HepG2 (cell line): ENCODE measurements around the gene TPM2. TPM values are rescaled to one million over a fixed set of nuclear protein-coding genes. Genes with fewer than 3 reads are reported as not detected.

Source experiments
- CSRNP2 ChIP-seq: sonication (generic); formaldehyde crosslinking; conservative IDR thresholded peaks from 2 replicates; pipeline ENCODE4 v1.8.0; 2022; ENCODE audit warnings: low read depth, missing genetic modification reagents
- GZF1 ChIP-seq: sonication (generic); formaldehyde crosslinking; IDR thresholded peaks from 2 replicates; pipeline ENCODE4 v1.5.1; 2020; ENCODE audit warnings: mild to moderate bottlenecking, missing genetic modification reagents
- JUNB ChIP-seq: sonication (generic); formaldehyde crosslinking; IDR thresholded peaks from 2 replicates; pipeline ENCODE4 v1.8.0; 2022; ENCODE audit warnings: missing genetic modification reagents, mild to moderate bottlenecking, borderline replicate concordance
- NFE2 ChIP-seq: sonication (generic); formaldehyde crosslinking; IDR thresholded peaks from 2 replicates; pipeline ENCODE4 v1.4.0; 2020; ENCODE audit warnings: missing genetic modification reagents
- ONECUT2 ChIP-seq: sonication (generic); formaldehyde crosslinking; IDR thresholded peaks from 2 replicates; pipeline ENCODE4 v1.4.0; 2020; ENCODE audit warnings: missing genetic modification reagents
- PPARG ChIP-seq: conservative IDR thresholded peaks from 2 replicates; pipeline ENCODE4 v1.6.1; 2016; ENCODE audit warnings: missing biosample characterization, missing genetic modification reagents
- SETDB1 ChIP-seq: sonication (generic); formaldehyde crosslinking; IDR thresholded peaks from 2 replicates; pipeline ENCODE4 v1.5.1; 2020; ENCODE audit warnings: missing genetic modification reagents, mild to moderate bottlenecking, borderline replicate concordance
- TBL1XR1 ChIP-seq: fragments of 150-350 bp; IDR thresholded peaks from 2 replicates; pipeline ENCODE4 v1.6.1; 2014; ENCODE audit warnings: borderline replicate concordance, low read length; ENCODE audit not compliant: partially characterized antibody
- TFE3 ChIP-seq: IDR thresholded peaks from 2 replicates; pipeline ENCODE4 v1.6.1; 2016
- THYN1 ChIP-seq: sonication (generic); formaldehyde crosslinking; IDR thresholded peaks from 2 replicates; pipeline ENCODE4 v1.8.1; 2023; ENCODE audit warnings: low read depth, mild to moderate bottlenecking, moderate library complexity, missing genetic modification reagents, borderline replicate concordance
- YY1 ChIP-seq: IDR thresholded peaks from 2 replicates; pipeline ENCODE4 v1.6.1; 2011; ENCODE audit warnings: low read length, low read depth, moderate library complexity, mild to moderate bottlenecking; ENCODE audit not compliant: insufficient read depth, insufficient replicate concordance
- ZBTB33 ChIP-seq: sonication (generic); formaldehyde crosslinking; IDR thresholded peaks from 2 replicates; pipeline ENCODE4 v1.4.0; 2020; ENCODE audit warnings: missing genetic modification reagents
- ZKSCAN5 ChIP-seq: sonication (generic); formaldehyde crosslinking; IDR thresholded peaks from 2 replicates; pipeline ENCODE4 v1.5.1; 2020; ENCODE audit warnings: mild to moderate bottlenecking, missing genetic modification reagents
- ZNF160 ChIP-seq: sonication (generic); formaldehyde crosslinking; IDR thresholded peaks from 2 replicates; pipeline ENCODE4 v1.8.0; 2022; ENCODE audit warnings: mild to moderate bottlenecking, inconsistent platforms, missing genetic modification reagents
- ZNF205 ChIP-seq: IDR thresholded peaks from 2 replicates; pipeline ENCODE4 v1.6.1; 2018; ENCODE audit warnings: missing biosample characterization, missing genetic modification reagents
- ZNF274 ChIP-seq: sonication (generic); formaldehyde crosslinking; IDR thresholded peaks from 2 replicates; pipeline ENCODE4 v1.5.1; 2020; ENCODE audit warnings: mild to moderate bottlenecking, missing genetic modification reagents
- ZNF281 ChIP-seq: sonication (generic); formaldehyde crosslinking; IDR thresholded peaks from 2 replicates; pipeline ENCODE4 v1.4.0; 2020; ENCODE audit warnings: missing genetic modification reagents, borderline replicate concordance
- ZNF468 ChIP-seq: sonication (generic); formaldehyde crosslinking; IDR thresholded peaks from 2 replicates; pipeline ENCODE4 v1.8.0; 2022; ENCODE audit warnings: mild to moderate bottlenecking, moderate library complexity, missing genetic modification reagents
- ZNF652 ChIP-seq: IDR thresholded peaks from 2 replicates; pipeline ENCODE4 v1.6.1; 2016; ENCODE audit warnings: low read depth, borderline replicate concordance
- ZNF800 ChIP-seq: sonication (generic); formaldehyde crosslinking; IDR thresholded peaks from 2 replicates; pipeline ENCODE4 v1.4.0; 2020; ENCODE audit warnings: missing genetic modification reagents
- polyA plus RNA-seq, 8 experiments: library from polyadenylated mRNA; depleted of rRNA in 3 of 8; stranded (reverse) in 7 of 8; unstranded in 1 of 8; fragments of >200 nt; fragmentation: Illumina TruSeq in 4 of 8; extraction: Trizol in 4 of 8; gene quantifications; 2 replicates each; pipeline versions ENCODE4 v1.2.1 to v1.2.3, GENCODE V29; 2011 to 2016; ENCODE audit warnings: low read depth in 4 of 8, missing spikeins in 1 of 8, mixed read lengths in 1 of 8; ENCODE audit not compliant: insufficient read depth in 1 of 8
- total RNA-seq, 5 experiments: library from RNA; depleted of rRNA; stranded (reverse); fragments of >200 nt; fragmentation: Illumina TruSeq; extraction: Trizol; gene quantifications; 2 replicates each; pipeline ENCODE4 v1.2.3, GENCODE V29; 2016; ENCODE audit warnings: low read depth in 1 of 5

Gene TPM2
- total and polyA plus RNA-seq, 2 of the 13 experiments (the other 11 are each of a cell fraction or from before 2014, with no cell fraction given): 3.1 to 10.7 TPM

- TF ChIP-seq ZNF652 (CRISPR knock-in tag): peak; percentile 53; the same call in 1 of the 2 replicates
- peak; percentile 97 for TF ChIP-seq TFE3 (CRISPR knock-in tag)
- TF ChIP-seq JUNB (CRISPR knock-in tag): peak; percentile 79
- TF ChIP-seq THYN1 (CRISPR knock-in tag): no peak
- no peak; the same call in 1 of the 2 replicates for TF ChIP-seq CSRNP2 (CRISPR knock-in tag)
- TF ChIP-seq GZF1 (CRISPR knock-in tag): peak; percentile 72; the same call in 1 of the 2 replicates
- TF ChIP-seq NFE2 (CRISPR knock-in tag): no peak
- no peak for TF ChIP-seq ZKSCAN5 (CRISPR knock-in tag)
- TF ChIP-seq ZBTB33 (CRISPR knock-in tag): peak; percentile 74
- TF ChIP-seq ZNF160 (CRISPR knock-in tag): peak; percentile 96
- no peak for TF ChIP-seq TBL1XR1
- peak; percentile 68; the same call in 1 of the 2 replicates for TF ChIP-seq ZNF281 (CRISPR knock-in tag)
- TF ChIP-seq ZNF468 (CRISPR knock-in tag): peak; percentile 28; the same call in 1 of the 2 replicates
- TF ChIP-seq PPARG (CRISPR knock-in tag): peak; percentile 83
- TF ChIP-seq ZNF800 (CRISPR knock-in tag): peak; percentile 85; the same call in 1 of the 2 replicates
- TF ChIP-seq SETDB1 (CRISPR knock-in tag): no peak
- TF ChIP-seq ZNF274 (CRISPR knock-in tag): peak; percentile 86; the same call in 1 of the 2 replicates
- peak; percentile 61; the same call in 1 of the 2 replicates for TF ChIP-seq ONECUT2 (CRISPR knock-in tag)
- TF ChIP-seq YY1: peak; percentile 69
- TF ChIP-seq ZNF205 (CRISPR knock-in tag): peak; percentile 96
These were observed 32.1 kb downstream of the TPM2 start, which contains the start of gene RMRP (continued) for GRCh38 chr9:35657546-35658136.
